ENCODE results near the gene MAGI2. TPM values are rescaled to one million over a fixed set of nuclear protein-coding genes. Genes with fewer than 3 reads are reported as not detected.

Gene MAGI2
- total RNA-seq, 1 experiment from 2014 or later = 0.25 TPM

DNA sequence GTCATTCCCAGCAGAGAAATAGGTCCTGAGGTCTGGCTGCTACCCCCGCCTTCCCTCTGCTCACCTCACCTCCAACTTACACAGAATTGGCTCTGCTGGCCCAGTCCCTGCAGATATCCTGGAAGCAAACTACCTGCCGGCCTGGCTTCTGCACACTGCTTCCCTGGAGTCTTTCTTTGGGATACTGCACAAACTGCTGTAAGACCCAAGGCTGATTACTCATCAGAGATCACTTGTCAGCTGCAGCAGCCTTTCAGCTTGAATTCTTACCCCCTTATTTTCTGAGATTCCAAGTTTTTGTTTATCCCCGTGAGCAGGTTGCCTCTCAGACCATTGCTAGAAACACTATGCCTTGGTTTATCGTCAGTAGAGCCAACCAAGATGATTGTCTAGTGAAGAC is 1228.5 kb downstream of the MAGI2 start:
- no peaks in the 10 kb centered on the region for H3K36me3 Mint-ChIP-seq (ENCODE audit: insufficient read depth, unreplicated experiment)
- no peak for DNase-seq
- no peak overlapping the region for H3K4me3 Mint-ChIP-seq (ENCODE audit: unreplicated experiment)
- intact Hi-C loops (cut with micrococcal nuclease; ENCODE audit: unreplicated experiment) = no loop called here
- H3K27ac Mint-ChIP-seq (ENCODE audit: unreplicated experiment) = no peak overlapping the region
- Histone ChIP-seq H3K36me3 (ENCODE audit: control insufficient read depth, insufficient read depth, low read length) (no peaks in the 10 kb centered on the region), H3K27me3 (replicated peaks; ENCODE audit: control insufficient read depth, insufficient read depth, low read length) (no peaks in the 10 kb centered on the region), H3K9me3 (no peaks in the 10 kb centered on the region), H3K4me1 (no peaks in the 10 kb centered on the region), H3K4me3 (ENCODE audit: low read depth, low read length) (no peak overlapping the region)
- TF ChIP-seq, protein P1, sequence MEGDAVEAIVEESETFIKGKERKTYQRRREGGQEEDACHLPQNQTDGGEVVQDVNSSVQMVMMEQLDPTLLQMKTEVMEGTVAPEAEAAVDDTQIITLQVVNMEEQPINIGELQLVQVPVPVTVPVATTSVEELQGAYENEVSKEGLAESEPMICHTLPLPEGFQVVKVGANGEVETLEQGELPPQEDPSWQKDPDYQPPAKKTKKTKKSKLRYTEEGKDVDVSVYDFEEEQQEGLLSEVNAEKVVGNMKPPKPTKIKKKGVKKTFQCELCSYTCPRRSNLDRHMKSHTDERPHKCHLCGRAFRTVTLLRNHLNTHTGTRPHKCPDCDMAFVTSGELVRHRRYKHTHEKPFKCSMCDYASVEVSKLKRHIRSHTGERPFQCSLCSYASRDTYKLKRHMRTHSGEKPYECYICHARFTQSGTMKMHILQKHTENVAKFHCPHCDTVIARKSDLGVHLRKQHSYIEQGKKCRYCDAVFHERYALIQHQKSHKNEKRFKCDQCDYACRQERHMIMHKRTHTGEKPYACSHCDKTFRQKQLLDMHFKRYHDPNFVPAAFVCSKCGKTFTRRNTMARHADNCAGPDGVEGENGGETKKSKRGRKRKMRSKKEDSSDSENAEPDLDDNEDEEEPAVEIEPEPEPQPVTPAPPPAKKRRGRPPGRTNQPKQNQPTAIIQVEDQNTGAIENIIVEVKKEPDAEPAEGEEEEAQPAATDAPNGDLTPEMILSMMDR (IDR thresholded peaks at IDR 0.05; ENCODE audit: insufficient read depth in 1 of 2, low read depth in 1 of 2, low read length in 1 of 2, severe bottlenecking in 1 of 2, unreplicated experiment in 1 of 2) = no peak
- BruUV-seq (replicated peaks) = no TSS peak
- H3K9me3 Mint-ChIP-seq (ENCODE audit: unreplicated experiment) = no peaks in the 10 kb centered on the region
- CTCF ChIA-PET = no interaction called here
- POLR2A ChIA-PET = no interaction called here
- no peaks in the 10 kb centered on the region for H3K4me1 Mint-ChIP-seq (ENCODE audit: low read depth, unreplicated experiment)
- H3K27me3 Mint-ChIP-seq (ENCODE audit: insufficient read depth, unreplicated experiment) = peaks cover 13% of the 10 kb centered on the region

DNA sequence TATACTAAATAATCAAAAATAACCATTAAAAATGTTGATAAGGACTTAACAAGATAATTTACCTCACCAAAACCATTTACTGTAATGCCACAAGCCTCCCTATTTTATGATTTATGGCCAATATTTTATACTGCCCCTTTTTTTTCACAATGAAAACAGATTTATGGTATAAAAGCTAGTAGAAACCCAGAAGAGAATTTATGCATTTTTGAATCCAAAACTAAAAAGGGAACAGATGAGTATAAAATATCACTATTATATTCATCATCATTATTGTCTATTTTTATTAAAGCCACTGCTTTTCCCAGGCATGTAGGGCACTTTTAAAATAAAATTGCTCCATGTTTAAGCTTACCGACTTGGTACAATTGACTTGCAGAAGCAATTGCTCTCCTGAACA is 1229.9 kb downstream of the MAGI2 start:
- Mint-ChIP-seq H3K9me3 (ENCODE audit: unreplicated experiment) (no peaks in the 10 kb centered on the region), H3K4me1 (ENCODE audit: low read depth, unreplicated experiment) (no peaks in the 10 kb centered on the region), H3K27me3 (ENCODE audit: insufficient read depth, unreplicated experiment) (peaks cover 16% of the 10 kb centered on the region), H3K27ac (ENCODE audit: unreplicated experiment) (no peak overlapping the region), H3K36me3 (ENCODE audit: insufficient read depth, unreplicated experiment) (no peaks in the 10 kb centered on the region), H3K4me3 (ENCODE audit: unreplicated experiment) (no peak overlapping the region)
- ChIA-PET POLR2A (no interaction called here), CTCF (no interaction called here)
- DNase-seq = no peak
- no peaks in the 10 kb centered on the region for H3K9me3 ChIP-seq
- TF ChIP-seq, protein P1 (IDR thresholded peaks at IDR 0.05; ENCODE audit: insufficient read depth in 1 of 2, low read depth in 1 of 2, low read length in 1 of 2, severe bottlenecking in 1 of 2, unreplicated experiment in 1 of 2) = no peak
- no peaks in the 10 kb centered on the region for H3K4me1 ChIP-seq
- H3K36me3 ChIP-seq (ENCODE audit: control insufficient read depth, insufficient read depth, low read length) = no peaks in the 10 kb centered on the region
- no peak overlapping the region for H3K4me3 ChIP-seq (ENCODE audit: low read depth, low read length)
- intact Hi-C loops (cut with micrococcal nuclease; ENCODE audit: unreplicated experiment) = no loop called here
- no TSS peak for BruUV-seq (replicated peaks)
- H3K27me3 ChIP-seq (replicated peaks; ENCODE audit: control insufficient read depth, insufficient read depth, low read length) = no peaks in the 10 kb centered on the region

DNA sequence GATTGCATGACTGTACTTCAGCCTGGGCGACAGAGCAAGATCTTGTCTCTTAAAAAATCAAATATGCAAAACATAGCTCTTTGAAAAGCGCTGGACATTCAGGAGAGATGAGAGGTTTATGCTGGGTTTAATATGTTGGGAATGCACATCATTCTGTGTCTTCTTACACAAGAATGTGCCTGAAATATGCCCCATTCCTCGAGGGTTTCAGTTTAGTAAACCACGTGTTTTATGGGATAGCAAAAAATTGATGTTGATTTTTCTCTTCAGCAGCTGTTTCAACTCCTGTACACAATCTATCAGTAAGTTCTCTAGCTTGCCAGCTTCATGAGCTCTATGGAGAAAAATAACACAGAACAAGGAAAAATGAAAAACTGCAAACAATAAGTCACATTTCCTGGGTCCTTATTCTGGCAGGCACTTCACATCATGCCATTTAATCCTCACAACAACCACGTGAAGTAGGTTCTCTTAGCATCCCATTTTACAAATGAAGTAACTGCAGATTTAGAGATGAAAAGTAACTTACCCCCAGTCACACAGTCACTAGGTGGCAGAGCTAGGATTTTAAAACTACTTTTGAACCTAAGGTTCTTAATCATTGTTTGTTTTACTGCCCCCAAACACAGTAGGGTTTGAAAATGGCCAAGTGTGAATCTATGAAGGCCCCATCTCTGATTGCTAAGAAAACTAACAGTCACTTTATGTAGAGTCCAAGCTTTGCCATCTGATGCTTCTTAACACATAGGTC is 1231.3 kb downstream of the MAGI2 start:
- Histone ChIP-seq H3K4me3 (ENCODE audit: low read depth, low read length) (no peak overlapping the region), H3K36me3 (ENCODE audit: control insufficient read depth, insufficient read depth, low read length) (no peaks in the 10 kb centered on the region), H3K9me3 (no peaks in the 10 kb centered on the region), H3K27me3 (replicated peaks; ENCODE audit: control insufficient read depth, insufficient read depth, low read length) (no peaks in the 10 kb centered on the region), H3K4me1 (no peaks in the 10 kb centered on the region)
- Mint-ChIP-seq H3K4me1 (ENCODE audit: low read depth, unreplicated experiment) (no peaks in the 10 kb centered on the region), H3K27ac (ENCODE audit: unreplicated experiment) (no peak overlapping the region), H3K27me3 (ENCODE audit: insufficient read depth, unreplicated experiment) (peaks cover 10% of the 10 kb centered on the region), H3K36me3 (ENCODE audit: insufficient read depth, unreplicated experiment) (no peaks in the 10 kb centered on the region), H3K9me3 (ENCODE audit: unreplicated experiment) (no peaks in the 10 kb centered on the region), H3K4me3 (ENCODE audit: unreplicated experiment) (no peak overlapping the region)
- intact Hi-C loops (cut with micrococcal nuclease; ENCODE audit: unreplicated experiment) = no loop called here
- TF ChIP-seq, protein P1 (IDR thresholded peaks at IDR 0.05; ENCODE audit: insufficient read depth in 1 of 2, low read depth in 1 of 2, low read length in 1 of 2, severe bottlenecking in 1 of 2, unreplicated experiment in 1 of 2) = no peak
- ChIA-PET CTCF (no interaction called here), POLR2A (no interaction called here)
- no TSS peak for BruUV-seq (replicated peaks)
- no peak for DNase-seq
